Tibial nerve (tissue), 4 donors: ENCODE data around the gene RPS17.

Experiments
- EP300 ChIP-seq, 2 donors: sonication (generic); formaldehyde crosslinking; IDR thresholded peaks; one replicate each; pipeline ENCODE4 v1.6.1; 2017; ENCODE audit warnings: antibody characterized with exemption in 2 of 2, mild to moderate bottlenecking in 1 of 2
- POLR2A ChIP-seq, 2 donors: fragments of 450-650 bp; IDR thresholded peaks; one replicate each; pipeline ENCODE4 v1.6.1; 2017; ENCODE audit warnings: antibody characterized with exemption in 2 of 2, mild to moderate bottlenecking in 2 of 2, moderate library complexity in 2 of 2
- TF ChIP-seq, protein P1 (sequence below), 5 experiments: fragments of 200-600 bp in 3 of 5; fragments of 450-650 bp in 2 of 5; sonication (generic) in 3 of 5; IDR thresholded peaks; one replicate each; pipeline ENCODE4 v1.5.1; 2016 to 2019; ENCODE audit warnings: antibody characterized with exemption in 5 of 5, mild to moderate bottlenecking in 3 of 5, moderate library complexity in 2 of 5

DNA sequence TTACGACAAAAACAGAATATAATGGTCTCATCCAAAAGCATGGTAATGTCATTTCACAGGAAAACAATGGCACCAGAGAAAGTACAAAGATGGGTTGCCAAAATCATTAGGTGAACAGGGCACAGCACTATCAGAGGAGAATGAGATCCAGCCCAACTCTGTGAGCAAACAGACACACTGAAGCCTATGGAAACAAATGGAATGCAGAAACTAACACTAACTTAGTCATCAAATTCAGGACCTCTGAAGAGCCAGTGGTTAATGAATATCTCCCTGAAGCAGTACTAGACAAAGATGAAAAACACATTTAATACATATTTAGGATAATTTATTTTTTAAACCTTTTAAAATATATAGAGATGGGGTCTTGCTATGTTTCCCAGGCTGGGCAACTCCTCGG lies 14.6 kb upstream of the RPS17 start:
- TF ChIP-seq, protein P1, sequence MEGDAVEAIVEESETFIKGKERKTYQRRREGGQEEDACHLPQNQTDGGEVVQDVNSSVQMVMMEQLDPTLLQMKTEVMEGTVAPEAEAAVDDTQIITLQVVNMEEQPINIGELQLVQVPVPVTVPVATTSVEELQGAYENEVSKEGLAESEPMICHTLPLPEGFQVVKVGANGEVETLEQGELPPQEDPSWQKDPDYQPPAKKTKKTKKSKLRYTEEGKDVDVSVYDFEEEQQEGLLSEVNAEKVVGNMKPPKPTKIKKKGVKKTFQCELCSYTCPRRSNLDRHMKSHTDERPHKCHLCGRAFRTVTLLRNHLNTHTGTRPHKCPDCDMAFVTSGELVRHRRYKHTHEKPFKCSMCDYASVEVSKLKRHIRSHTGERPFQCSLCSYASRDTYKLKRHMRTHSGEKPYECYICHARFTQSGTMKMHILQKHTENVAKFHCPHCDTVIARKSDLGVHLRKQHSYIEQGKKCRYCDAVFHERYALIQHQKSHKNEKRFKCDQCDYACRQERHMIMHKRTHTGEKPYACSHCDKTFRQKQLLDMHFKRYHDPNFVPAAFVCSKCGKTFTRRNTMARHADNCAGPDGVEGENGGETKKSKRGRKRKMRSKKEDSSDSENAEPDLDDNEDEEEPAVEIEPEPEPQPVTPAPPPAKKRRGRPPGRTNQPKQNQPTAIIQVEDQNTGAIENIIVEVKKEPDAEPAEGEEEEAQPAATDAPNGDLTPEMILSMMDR (IDR thresholded peaks at IDR 0.05) = no peak
- TF ChIP-seq POLR2A (IDR thresholded peaks at IDR 0.05) (no peak), EP300 (IDR thresholded peaks at IDR 0.05) (no peak)
